DOHH2 (cell line): ENCODE measurements around the gene MYH2.

Experiments used
- H3F3A ChIP-seq: fragments of 200-600 bp; sonication (generic), shearing (Covaris generic); 2 replicates; pipeline ENCODE4 v1.6.0; 2016; ENCODE audit warnings: antibody characterized with exemption, mild to moderate bottlenecking; ENCODE audit not compliant: control insufficient read depth, insufficient read depth
- H3K27ac ChIP-seq: fragments of 200-600 bp; sonication (generic); 2 replicates; pipeline ENCODE4 v1.5.1; 2014; ENCODE audit warnings: low read depth, mild to moderate bottlenecking, low read length, moderate library complexity
- H3K27me3 ChIP-seq: fragments of 200-600 bp; sonication (generic); 2 replicates; pipeline ENCODE4 v1.6.1; 2014; ENCODE audit warnings: mild to moderate bottlenecking, low read length, mixed read lengths; ENCODE audit not compliant: control insufficient read depth
- H3K36me3 ChIP-seq: fragments of 200-600 bp; sonication (generic); 2 replicates; pipeline ENCODE4 v1.6.1; 2014; ENCODE audit warnings: mild to moderate bottlenecking, low read length, moderate library complexity, mixed read lengths; ENCODE audit not compliant: control insufficient read depth
- H3K4me1 ChIP-seq: fragments of 200-600 bp; sonication (generic); 2 replicates; pipeline ENCODE4 v1.6.1; 2014; ENCODE audit warnings: mild to moderate bottlenecking, low read length, mixed read lengths; ENCODE audit not compliant: control insufficient read depth
- H3K4me2 ChIP-seq: fragments of 200-600 bp; sonication (generic); 2 replicates; pipeline ENCODE4 v1.6.0; 2014; ENCODE audit warnings: mild to moderate bottlenecking, low read length, moderate library complexity
- H3K4me3 ChIP-seq: fragments of 200-600 bp; sonication (generic); 2 replicates; pipeline ENCODE4 v1.5.1; 2014; ENCODE audit warnings: mild to moderate bottlenecking, low read length, mixed read lengths
- H3K79me2 ChIP-seq: fragments of 200-600 bp; sonication (generic); 2 replicates; pipeline ENCODE4 v1.6.1; 2014; ENCODE audit warnings: mild to moderate bottlenecking, low read length, mixed read lengths; ENCODE audit not compliant: control insufficient read depth
- H3K9me2 ChIP-seq: fragments of 200-600 bp; sonication (generic); replicated peaks from 2 replicates; pipeline ENCODE4 v1.6.1; 2014; ENCODE audit warnings: mild to moderate bottlenecking, low read length, mixed read lengths; ENCODE audit not compliant: control insufficient read depth
- H3K9me3 ChIP-seq: fragments of 200-600 bp; sonication (generic); 2 replicates; pipeline ENCODE4 v1.6.1; 2014; ENCODE audit warnings: antibody characterized with exemption, low read length, mixed read lengths; ENCODE audit not compliant: control insufficient read depth, insufficient read depth
- H4K20me1 ChIP-seq: fragments of 200-600 bp; sonication (generic); 2 replicates; pipeline ENCODE4 v1.6.0; 2014; ENCODE audit warnings: low read depth, mild to moderate bottlenecking, antibody characterized with exemption, low read length, moderate library complexity; ENCODE audit not compliant: control insufficient read depth, insufficient read depth
- EZH2phosphoT487 ChIP-seq: fragments of 200-600 bp; sonication (generic); IDR thresholded peaks from 2 replicates; pipeline ENCODE4 v1.6.1; 2017; ENCODE audit warnings: borderline replicate concordance, mild to moderate bottlenecking, antibody characterized with exemption, low read length, moderate library complexity, mixed read lengths
- TF ChIP-seq, protein P1 (sequence below): fragments of 200-600 bp; sonication (generic); IDR thresholded peaks from one replicate; pipeline ENCODE4 v1.5.1; 2014; ENCODE audit warnings: antibody characterized with exemption, mild to moderate bottlenecking, low read depth, low read length; ENCODE audit not compliant: poor library complexity, severe bottlenecking

Gene MYH2

GRCh38 chr17:10492004-10492403 is 57.5 kb downstream of the MYH2 start:
- H3K79me2 ChIP-seq: no peaks in the 10 kb centered on the region
- no peaks in the 10 kb centered on the region for H3K27me3 ChIP-seq
- no peaks in the 10 kb centered on the region for H4K20me1 ChIP-seq
- no peak overlapping the region for H3K4me2 ChIP-seq
- H3K4me3 ChIP-seq: no peak overlapping the region
- no peaks in the 10 kb centered on the region for H3K9me2 ChIP-seq
- no peaks in the 10 kb centered on the region for H3K9me3 ChIP-seq
- TF ChIP-seq, protein P1, sequence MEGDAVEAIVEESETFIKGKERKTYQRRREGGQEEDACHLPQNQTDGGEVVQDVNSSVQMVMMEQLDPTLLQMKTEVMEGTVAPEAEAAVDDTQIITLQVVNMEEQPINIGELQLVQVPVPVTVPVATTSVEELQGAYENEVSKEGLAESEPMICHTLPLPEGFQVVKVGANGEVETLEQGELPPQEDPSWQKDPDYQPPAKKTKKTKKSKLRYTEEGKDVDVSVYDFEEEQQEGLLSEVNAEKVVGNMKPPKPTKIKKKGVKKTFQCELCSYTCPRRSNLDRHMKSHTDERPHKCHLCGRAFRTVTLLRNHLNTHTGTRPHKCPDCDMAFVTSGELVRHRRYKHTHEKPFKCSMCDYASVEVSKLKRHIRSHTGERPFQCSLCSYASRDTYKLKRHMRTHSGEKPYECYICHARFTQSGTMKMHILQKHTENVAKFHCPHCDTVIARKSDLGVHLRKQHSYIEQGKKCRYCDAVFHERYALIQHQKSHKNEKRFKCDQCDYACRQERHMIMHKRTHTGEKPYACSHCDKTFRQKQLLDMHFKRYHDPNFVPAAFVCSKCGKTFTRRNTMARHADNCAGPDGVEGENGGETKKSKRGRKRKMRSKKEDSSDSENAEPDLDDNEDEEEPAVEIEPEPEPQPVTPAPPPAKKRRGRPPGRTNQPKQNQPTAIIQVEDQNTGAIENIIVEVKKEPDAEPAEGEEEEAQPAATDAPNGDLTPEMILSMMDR: no peak
- TF ChIP-seq EZH2phosphoT487: no peak
- no peak overlapping the region for H3K27ac ChIP-seq
- H3K4me1 ChIP-seq: no peaks in the 10 kb centered on the region
- no peaks in the 10 kb centered on the region for H3F3A ChIP-seq
- no peaks in the 10 kb centered on the region for H3K36me3 ChIP-seq

- Histone ChIP-seq H3K27ac (no peak overlapping the region), H3K9me2 (no peaks in the 10 kb centered on the region), H3F3A (no peaks in the 10 kb centered on the region), H3K4me3 (no peak overlapping the region), H3K36me3 (no peaks in the 10 kb centered on the region), H3K27me3 (no peaks in the 10 kb centered on the region), H4K20me1 (no peaks in the 10 kb centered on the region), H3K4me1 (no peaks in the 10 kb centered on the region), H3K4me2 (no peak overlapping the region), H3K79me2 (no peaks in the 10 kb centered on the region), H3K9me3 (no peaks in the 10 kb centered on the region)
- TF ChIP-seq EZH2phosphoT487: no peak
- TF ChIP-seq, protein P1: no peak
Measured at GRCh38 chr17:10482252-10482651, 67.2 kb downstream of the MYH2 start.

- H3K27ac ChIP-seq: no peak overlapping the region
Measured at GRCh38 chr17:10477701-10478100, 71.8 kb downstream of the MYH2 start.

More at GRCh38 chr17:10477701-10478100, 71.8 kb downstream of the MYH2 start:
- no peaks in the 10 kb centered on the region for H3K9me3 ChIP-seq
- no peaks in the 10 kb centered on the region for H3K4me1 ChIP-seq
- no peaks in the 10 kb centered on the region for H3K9me2 ChIP-seq
- no peak for TF ChIP-seq EZH2phosphoT487
- TF ChIP-seq, protein P1: no peak
- no peaks in the 10 kb centered on the region for H3F3A ChIP-seq
- no peaks in the 10 kb centered on the region for H3K36me3 ChIP-seq
- no peaks in the 10 kb centered on the region for H4K20me1 ChIP-seq
- H3K27me3 ChIP-seq: no peaks in the 10 kb centered on the region
- H3K4me3 ChIP-seq: no peak overlapping the region
- H3K79me2 ChIP-seq: no peaks in the 10 kb centered on the region
- no peak overlapping the region for H3K4me2 ChIP-seq
